ENCODE data around the gene PRDM16. TPM values are rescaled to one million over a fixed set of nuclear protein-coding genes. Genes with fewer than 3 reads are reported as not detected.

Gene PRDM16
- total RNA-seq, 1 donor from 2014 or later, result 0.07 TPM

GRCh38 chr1:3204725-3205124, 135.7 kb downstream of the PRDM16 start:
- intact Hi-C loops (cut with micrococcal nuclease), result no loop called here

DNA sequence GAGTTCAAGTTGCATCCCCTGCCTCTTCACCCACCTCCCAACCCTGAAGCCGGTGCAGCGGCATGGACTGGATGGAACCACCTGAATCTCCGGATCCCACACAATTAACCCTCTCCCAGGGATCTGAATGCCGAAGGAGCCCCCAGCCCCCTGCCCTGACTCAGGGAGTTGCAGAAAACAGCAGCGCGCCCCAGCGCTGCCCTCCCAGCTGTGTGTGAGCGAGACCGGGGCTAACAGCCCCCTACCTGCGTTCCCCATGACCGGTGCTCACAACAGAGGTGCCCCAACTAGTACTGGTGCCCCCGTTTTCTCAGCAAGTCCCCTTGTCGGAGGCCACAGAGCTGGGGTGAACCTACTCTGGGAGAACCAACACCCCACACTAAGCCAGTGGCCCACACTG, 136.8 kb downstream of the PRDM16 start:
- intact Hi-C loops (cut with micrococcal nuclease), result no loop called here

DNA sequence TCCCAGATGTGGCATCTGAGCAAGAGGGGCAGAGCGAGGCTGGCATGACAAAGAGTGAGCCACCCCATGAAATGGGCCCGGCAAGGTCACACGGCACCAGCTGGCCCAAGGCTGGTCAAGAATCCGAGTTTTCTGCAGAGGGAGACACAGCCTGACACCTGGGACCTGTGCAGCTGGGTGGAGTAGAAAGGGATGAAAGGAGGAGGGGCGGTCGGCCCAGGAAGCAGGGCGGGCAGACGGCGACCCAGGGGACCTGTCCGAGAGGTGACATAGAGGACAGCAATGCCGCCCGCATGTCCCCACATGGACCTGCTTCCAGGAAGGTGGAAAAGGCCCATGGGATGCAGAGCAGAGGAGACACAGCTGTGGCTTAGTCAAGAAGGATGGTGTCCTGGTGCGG, 137.7 kb downstream of the PRDM16 start:
- intact Hi-C loops (cut with micrococcal nuclease), result no loop called here

GRCh38 chr1:3207217-3207848, 138.3 kb downstream of the PRDM16 start:
- intact Hi-C loops (cut with micrococcal nuclease), result no loop called here

- intact Hi-C loops (cut with micrococcal nuclease), result no loop called here
Observed at GRCh38 chr1:3208819-3209200, 139.8 kb downstream of the PRDM16 start.

GRCh38 chr1:3209201-3209600, 140.2 kb downstream of the PRDM16 start:
- intact Hi-C loops (cut with micrococcal nuclease), result no loop called here

DNA sequence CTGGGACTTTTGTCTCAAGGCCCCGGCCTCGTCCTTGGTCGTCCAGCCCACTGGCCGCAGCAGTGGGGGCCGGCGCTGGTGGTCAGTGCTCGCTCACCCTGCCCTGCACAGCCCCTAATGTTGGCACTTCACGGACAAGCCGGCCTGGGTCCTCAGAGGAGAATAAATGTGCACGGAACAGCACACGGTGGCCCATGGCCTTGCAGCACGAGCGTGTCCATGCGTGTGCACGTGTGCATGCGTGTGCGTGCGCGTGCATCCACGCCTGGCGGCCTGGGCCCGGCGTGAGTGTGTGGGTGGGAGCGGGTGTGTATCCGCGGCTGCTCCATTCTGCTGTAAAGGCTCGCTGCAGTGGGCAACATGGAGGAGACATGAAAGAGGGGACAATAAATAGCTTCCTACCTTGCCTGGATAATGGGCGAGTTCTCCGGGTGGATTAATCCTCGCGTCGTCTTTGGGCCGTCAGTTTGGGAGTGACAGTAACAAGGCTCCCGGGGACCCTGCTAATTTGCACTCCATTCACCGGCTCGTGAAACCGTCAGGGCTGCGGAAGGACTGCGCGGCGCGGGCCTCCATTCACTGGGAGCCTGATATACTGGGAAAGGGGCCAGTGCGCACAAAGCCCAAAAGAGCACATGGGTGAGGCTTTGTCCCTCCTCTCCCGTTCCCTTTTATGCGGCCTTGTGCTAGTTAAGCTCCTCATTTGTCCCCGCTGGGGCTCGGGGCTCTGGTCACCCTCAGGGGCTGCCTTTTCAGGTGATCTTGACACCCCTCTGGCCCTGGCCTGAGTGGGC, 142.8 kb downstream of the PRDM16 start:
- intact Hi-C loops (cut with micrococcal nuclease), result no loop called here

- intact Hi-C loops (cut with micrococcal nuclease), result no loop called here
Observed at GRCh38 chr1:3212453-3213355, 143.7 kb downstream of the PRDM16 start.

DNA sequence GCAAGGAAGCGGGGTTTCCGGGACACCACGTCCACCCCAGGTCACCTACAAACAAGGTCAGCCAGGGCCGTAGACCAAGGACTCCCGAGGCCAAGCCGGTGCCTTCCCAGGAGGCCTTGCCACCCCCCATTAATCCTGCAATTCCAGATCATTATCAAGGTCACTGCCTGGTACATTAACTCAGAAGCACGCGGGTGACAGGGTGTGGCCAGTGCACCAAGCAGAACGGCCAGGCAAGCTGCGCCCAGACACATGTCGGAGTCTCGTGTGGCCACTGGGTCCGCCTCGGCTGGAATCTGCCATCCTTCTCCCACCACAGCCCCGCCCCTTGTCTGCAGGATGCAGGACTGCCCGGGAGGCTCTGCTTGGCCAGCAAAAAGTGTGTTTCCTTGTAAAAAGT, 144.7 kb downstream of the PRDM16 start:
- intact Hi-C loops (cut with micrococcal nuclease), result no loop called here

DNA sequence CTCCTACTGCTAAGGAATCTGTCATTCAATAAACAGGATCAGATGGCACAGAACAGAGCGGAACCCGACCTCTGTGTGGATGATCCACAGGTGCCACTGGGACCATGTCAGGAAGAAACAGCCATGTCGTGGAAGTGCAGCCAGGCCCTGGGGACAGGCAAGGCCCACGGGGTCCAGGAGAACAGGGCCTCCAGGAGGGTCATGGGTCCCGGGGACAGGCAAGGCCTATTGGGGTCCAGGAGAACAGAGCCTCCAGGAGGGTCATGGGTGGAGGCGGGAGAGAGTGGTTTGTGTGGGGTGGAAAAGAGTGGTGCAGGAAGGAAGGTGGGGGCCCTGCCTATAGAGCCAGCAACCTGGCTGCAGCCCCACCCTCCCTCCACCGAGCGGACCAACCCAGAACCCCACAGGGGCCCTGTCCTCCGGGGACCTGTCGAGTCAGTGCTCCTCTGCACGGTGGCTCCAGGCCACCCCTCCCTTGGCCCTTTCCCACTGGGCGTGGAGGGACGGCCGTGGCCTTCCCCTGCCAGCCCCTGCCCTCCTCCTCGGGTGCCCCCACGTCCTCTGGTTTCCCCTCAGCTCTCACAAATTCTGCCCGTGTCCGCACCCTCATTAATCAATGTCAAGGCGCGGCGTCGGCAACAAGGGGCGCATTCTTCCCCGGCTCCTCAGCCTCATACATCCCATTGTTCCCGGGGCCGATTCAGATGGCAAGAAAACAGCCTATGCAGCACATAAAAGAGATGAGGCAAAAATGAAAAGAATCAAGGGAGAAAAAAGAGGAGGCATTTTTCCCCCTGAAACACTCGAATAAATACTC, 146.4 kb downstream of the PRDM16 start:
- intact Hi-C loops (cut with micrococcal nuclease), result no loop called here

DNA sequence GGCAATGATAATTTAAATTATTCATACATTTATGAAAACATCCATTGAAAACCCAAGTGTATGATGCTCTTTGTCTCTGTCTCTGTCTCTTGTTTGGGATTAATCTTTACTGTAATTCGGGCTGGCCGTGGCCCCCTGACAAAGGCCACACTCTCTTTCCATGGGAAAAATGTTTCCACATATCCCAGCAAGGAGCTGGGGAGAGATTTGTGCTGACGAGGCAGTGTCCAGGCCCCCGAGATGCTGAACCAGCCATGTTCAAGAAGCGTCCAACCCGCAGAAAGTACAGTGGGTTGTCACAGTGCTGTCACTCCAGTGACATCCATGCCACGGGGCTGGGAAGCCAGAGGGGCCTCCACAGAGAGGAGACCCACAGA, 147.0 kb downstream of the PRDM16 start:
- intact Hi-C loops (cut with micrococcal nuclease), result no loop called here

GRCh38 chr1:3217181-3217641, 148.2 kb downstream of the PRDM16 start:
- intact Hi-C loops (cut with micrococcal nuclease), result no loop called here

- intact Hi-C loops (cut with micrococcal nuclease), result no loop called here
Observed at GRCh38 chr1:3217979-3218679, 149.1 kb downstream of the PRDM16 start.

DNA sequence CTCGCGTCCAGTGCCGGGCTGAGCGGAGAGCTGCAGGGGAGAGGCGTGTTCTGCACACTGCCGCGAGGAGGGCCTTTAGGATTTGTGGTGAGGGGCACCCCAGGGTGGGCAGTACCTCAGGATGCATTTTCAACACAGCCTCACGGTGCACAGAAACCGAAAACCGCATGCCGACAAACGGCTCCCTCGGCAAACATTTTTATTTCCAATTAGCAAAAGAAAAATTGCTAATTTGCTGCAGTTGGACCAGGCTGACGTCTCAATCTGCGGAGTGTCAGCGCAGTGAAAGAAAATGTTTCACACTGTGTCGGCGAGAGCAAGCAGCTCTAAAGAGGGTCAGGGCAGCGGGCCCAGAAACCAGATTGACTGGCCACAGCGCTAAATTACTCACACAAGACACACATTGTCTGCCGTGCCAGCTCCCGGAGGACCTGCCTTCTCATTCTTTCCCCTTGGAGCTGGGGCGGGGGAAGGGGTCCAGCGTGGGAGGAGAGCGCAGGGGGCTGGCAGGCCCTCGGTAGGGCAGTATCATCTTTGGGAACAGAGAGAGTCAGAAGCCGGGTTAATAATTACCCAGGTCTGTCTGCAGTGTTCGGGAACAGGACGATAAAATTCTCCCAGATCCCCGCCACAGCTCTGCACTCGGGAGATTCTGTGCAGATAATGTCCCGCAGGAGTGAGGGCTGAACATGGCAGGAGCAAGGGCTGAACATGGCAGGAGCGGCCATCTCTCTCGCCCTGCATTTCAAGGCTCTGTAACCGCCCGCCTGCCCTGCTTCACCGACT, 150.2 kb downstream of the PRDM16 start:
- intact Hi-C loops (cut with micrococcal nuclease), result no loop called here

DNA sequence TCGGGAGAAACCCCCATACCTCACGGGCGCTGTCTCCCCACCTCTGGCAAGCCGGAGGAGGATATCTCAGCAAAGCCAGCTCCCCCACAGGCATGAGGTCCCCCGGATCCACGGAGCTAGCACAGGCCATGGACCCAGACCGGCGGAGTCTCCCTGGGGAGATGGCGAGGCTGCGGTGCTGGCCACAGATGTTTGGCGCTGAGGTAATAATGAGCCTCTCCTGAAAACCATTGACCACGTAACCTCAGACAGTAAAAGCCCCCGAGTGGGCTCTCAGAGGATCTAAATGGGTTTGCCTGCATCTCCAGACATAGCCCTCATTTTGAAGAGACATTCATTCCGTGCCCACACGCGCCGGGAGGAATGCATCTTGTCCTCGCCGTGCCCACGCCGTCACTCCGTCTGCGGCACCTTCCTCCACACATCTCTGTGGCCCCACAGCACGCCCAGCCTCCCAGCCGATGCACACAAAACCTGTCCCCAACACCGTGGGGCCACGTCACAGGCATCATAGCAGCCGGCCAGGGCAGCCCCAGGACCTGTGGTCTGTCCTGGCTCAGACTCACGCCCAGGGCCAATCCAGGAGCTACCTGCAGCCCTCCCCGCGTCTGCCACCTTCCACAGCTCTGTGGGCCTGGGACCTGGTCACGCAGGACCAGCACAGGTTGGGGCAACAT, 150.9 kb downstream of the PRDM16 start:
- intact Hi-C loops (cut with micrococcal nuclease), result no loop called here

- intact Hi-C loops (cut with micrococcal nuclease), result no loop called here
Observed at GRCh38 chr1:3221112-3222041, 152.4 kb downstream of the PRDM16 start.

GRCh38 chr1:3222042-3222692, 153.2 kb downstream of the PRDM16 start:
- intact Hi-C loops (cut with micrococcal nuclease), result no loop called here

Measured in T-helper 1 cell treated with Interleukin-12 subunit alpha and Interleukin-12 subunit beta and Interleukin-4 antibody, amounts not matched to agents 30 ng/mL and 1 ng/mL, for 36 hours (primary cell).